HCT116 (cell line): Measurements from ENCODE around the gene SLC8A1.

ENCODE experiments used
- ATF3 ChIP-seq: IDR thresholded peaks from 2 replicates; pipeline ENCODE4 v1.6.1; 2012
- CTCF ChIP-seq, 3 experiments: fragments of 200-600 bp in 1 of 3; sonication (generic) in 1 of 3; IDR thresholded peaks in 2 of 3; conservative IDR thresholded peaks in 1 of 3; 2 replicates each; pipeline ENCODE4 v1.5.1; 2012 to 2017; ENCODE audit warnings: low read depth in 2 of 3, low read length in 2 of 3, antibody characterized with exemption in 1 of 3, borderline replicate concordance in 1 of 3, control low read depth in 1 of 3, mild to moderate bottlenecking in 1 of 3, mixed read lengths in 1 of 3, mixed run types in 1 of 3, moderate library complexity in 1 of 3; ENCODE audit not compliant: insufficient read depth in 1 of 3
- EZH2 ChIP-seq: fragments of 200-600 bp; sonication (generic); IDR thresholded peaks from 2 replicates; pipeline ENCODE4 v1.6.1; 2017; ENCODE audit warnings: antibody characterized with exemption, mixed run types
- MAX ChIP-seq: IDR thresholded peaks from 2 replicates; pipeline ENCODE4 v1.6.1; 2012
- POLR2A ChIP-seq: IDR thresholded peaks from 2 replicates; pipeline ENCODE4 v1.7.0; 2011; ENCODE audit warnings: borderline replicate concordance; ENCODE audit not compliant: insufficient read depth, insufficient read length; ENCODE audit errors: extremely low read depth
- ZBTB33 ChIP-seq: IDR thresholded peaks from 2 replicates; pipeline ENCODE4 v1.6.1; 2011; ENCODE audit warnings: mild to moderate bottlenecking, low read length, moderate library complexity; ENCODE audit not compliant: insufficient replicate concordance; ENCODE audit errors: extremely low read depth
- ZNF274 ChIP-seq: fragments of 200-500 bp; sonication (Bioruptor generic); IDR thresholded peaks from 2 replicates; pipeline ENCODE4 v1.6.1; 2014; ENCODE audit warnings: mild to moderate bottlenecking, low read depth, low read length, inconsistent platforms

DNA sequence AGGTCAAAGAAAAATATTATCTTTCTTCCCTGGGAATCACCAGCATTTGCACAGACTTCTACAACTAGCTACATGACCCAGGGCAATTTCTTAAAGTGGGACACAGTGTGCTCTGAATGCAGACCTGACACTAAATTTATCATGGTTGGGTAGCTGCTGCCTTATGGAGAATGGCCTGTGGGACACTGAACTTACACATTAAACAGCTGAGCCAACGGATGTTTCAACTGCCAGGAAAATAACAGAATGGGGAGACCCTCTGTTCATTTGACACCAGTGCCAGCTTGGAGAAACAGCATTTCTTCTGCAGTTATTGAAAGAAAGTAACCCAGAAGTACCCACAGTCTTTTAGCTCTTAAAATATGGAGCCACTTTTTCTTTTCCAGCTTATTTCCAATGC lies 54.1 kb downstream of the SLC8A1 start:
- TF ChIP-seq CTCF (IDR thresholded peaks at IDR 0.05 in 2 of 3, conservative IDR thresholded peaks at IDR 0.05 in 1 of 3; ENCODE audit: borderline replicate concordance in 1 of 3, insufficient read depth in 1 of 3, low read depth in 2 of 3, low read length in 2 of 3) = no peak
- no peak for TF ChIP-seq ATF3
- no peak for TF ChIP-seq POLR2A
- TF ChIP-seq EZH2 = no peak
- no peak for TF ChIP-seq MAX
- no peak for TF ChIP-seq ZBTB33
- no peak for TF ChIP-seq ZNF274
